ENCODE data around the gene DPEP2.

DNA sequence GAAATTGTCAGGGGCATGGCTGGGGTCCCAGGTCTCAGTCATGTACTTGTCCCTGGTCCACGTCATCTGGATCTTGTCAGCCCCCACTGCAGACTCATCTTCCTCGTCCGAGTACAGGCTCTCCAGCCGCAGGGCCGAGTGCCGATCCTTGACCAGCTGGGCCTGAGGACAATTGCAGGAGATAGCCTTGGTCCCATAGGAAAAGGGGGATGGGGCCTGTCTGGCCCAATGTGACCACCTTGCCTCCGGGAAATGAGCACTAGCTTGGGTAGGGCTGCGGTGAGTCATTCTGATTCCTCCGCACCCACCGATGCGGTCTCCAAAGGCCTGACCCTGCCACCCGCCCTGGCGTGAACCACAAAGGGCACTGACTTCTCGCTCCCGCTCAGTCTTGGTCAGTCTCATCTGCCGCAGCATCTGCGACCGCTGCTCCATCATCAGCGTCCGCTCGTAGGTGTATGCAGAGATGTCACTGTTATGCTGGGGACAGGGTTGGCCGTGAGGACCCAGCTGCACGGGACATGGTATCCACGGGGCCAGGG, 53.8 kb downstream of the DPEP2 start:
- no peak for TF ChIP-seq CTCF (conservative IDR thresholded peaks at IDR 0.05; ENCODE audit: low read length)
- no peak for TF ChIP-seq EZH2phosphoT487 (IDR thresholded peaks at IDR 0.05; ENCODE audit: borderline replicate concordance)

Data from Loucy (cell line).